Measurements from ENCODE around the gene PPP2R5D. TPM values are rescaled to one million over a fixed set of nuclear protein-coding genes. Genes with fewer than 3 reads are reported as not detected.

PPP2R5D gene
- total RNA-seq, 4 donors from 2014 or later = 15.6 to 35.9 (median 27.4) TPM

- peak within 1 kb of the TSS in 3 of 4 donors; percentile 4 to 33 (median 13) for H3K27ac ChIP-seq
- peak within 1 kb of the TSS; percentile 36 to 73 (median 50) for H3K4me3 ChIP-seq
- peaks cover 0 to 34% (median 0%) of the 10 kb centered on the region in 3 donors for H3K36me3 ChIP-seq
- H3K9me3 ChIP-seq = no peaks in the 10 kb centered on the region
- no peaks in the 10 kb centered on the region for H3K27me3 ChIP-seq
- no peak for DNase-seq
- intact Hi-C loops (cut with DNase I) = loop anchor here (10.0 kb wide), 1 partner anchor 104 kb away; no protein-coding TSS in a partner anchor
- H3K4me1 ChIP-seq = peaks cover 14 to 20% (median 17%) of the 10 kb centered on the region in 3 donors
- no peak for TF ChIP-seq CTCF (IDR thresholded peaks at IDR 0.05)
- TF ChIP-seq POLR2A (IDR thresholded peaks at IDR 0.05) = no peak
- 2 to 22% methylated on average over 10 to 23 of the region's 62 CpGs for WGBS, 2 donors
These were observed 23.9 kb upstream of the PPP2R5D start, which contains the start of gene GNMT for GRCh38 chr6:42960243-42961019. Gene GNMT (plus strand): TSS chr6:42960754. CDS start chr6:42960768, 14 bp downstream.

- TF ChIP-seq CTCF (IDR thresholded peaks at IDR 0.05) = no peak
- no peak for TF ChIP-seq POLR2A (IDR thresholded peaks at IDR 0.05)
- peaks cover 0 to 40% (median 0%) of the 10 kb centered on the region in 3 donors for H3K36me3 ChIP-seq
- DNase-seq = no peak
- no peaks in the 10 kb centered on the region for H3K27me3 ChIP-seq
- peak overlapping the region; percentile 36 to 73 (median 50) for H3K4me3 ChIP-seq
- intact Hi-C loops (cut with DNase I) = loop anchor here (10.0 kb wide), 1 partner anchor 104 kb away; no protein-coding TSS in a partner anchor
- peaks cover 14 to 20% (median 17%) of the 10 kb centered on the region in 3 donors for H3K4me1 ChIP-seq
- 30 to 31% methylated on average over 7 to 13 of the region's 15 CpGs for WGBS, 2 donors
- H3K27ac ChIP-seq = peak overlapping the region in 3 of 4 donors; percentile 4 to 33 (median 13)
- no peaks in the 10 kb centered on the region for H3K9me3 ChIP-seq
These were observed 23.3 kb upstream of the PPP2R5D start for GRCh38 chr6:42961020-42961470.

GRCh38 chr6:42962096-42962495 is 22.3 kb upstream of the PPP2R5D start:
- H3K27ac ChIP-seq = no peak overlapping the region
- WGBS, 2 donors = 84 to 89% methylated on average over 12 of the region's 12 CpGs
- TF ChIP-seq POLR2A (IDR thresholded peaks at IDR 0.05) (no peak), CTCF (IDR thresholded peaks at IDR 0.05) (no peak)
- H3K4me3 ChIP-seq = no peak overlapping the region
- H3K36me3 ChIP-seq = peaks cover 0 to 49% (median 5%) of the 10 kb centered on the region in 3 donors
- intact Hi-C loops (cut with DNase I) = loop anchor here (10.0 kb wide), 1 partner anchor 103 kb away; no protein-coding TSS in a partner anchor
- no peaks in the 10 kb centered on the region for H3K9me3 ChIP-seq
- DNase-seq = no peak
- peaks cover 14 to 20% (median 17%) of the 10 kb centered on the region in 3 donors for H3K4me1 ChIP-seq
- no peaks in the 10 kb centered on the region for H3K27me3 ChIP-seq

GRCh38 chr6:42962502-42963178 is 21.7 kb upstream of the PPP2R5D start:
- Histone ChIP-seq H3K9me3 (no peaks in the 10 kb centered on the region), H3K4me3 (no peak overlapping the region), H3K4me1 (peaks cover 14 to 20% (median 17%) of the 10 kb centered on the region in 3 donors), H3K27me3 (no peaks in the 10 kb centered on the region), H3K36me3 (peaks cover 0 to 54% (median 9%) of the 10 kb centered on the region in 3 donors), H3K27ac (no peak overlapping the region)
- intact Hi-C loops (cut with DNase I) = loop anchor here (10.0 kb wide), 1 partner anchor 102 kb away; no protein-coding TSS in a partner anchor
- WGBS, 2 donors = 73 to 74% methylated on average over 4 to 6 of the region's 13 CpGs
- no peak for TF ChIP-seq CTCF (IDR thresholded peaks at IDR 0.05)
- TF ChIP-seq POLR2A (IDR thresholded peaks at IDR 0.05) = no peak
- no peak for DNase-seq

All from esophagus squamous epithelium (tissue), 5 donors.